ENCODE measurements around the gene DDX3X. TPM values are rescaled to one million over a fixed set of nuclear protein-coding genes. Genes with fewer than 3 reads are reported as not detected.
"Not testable (repeated sequence)": the region's sequence is repeated elsewhere in the genome, so short reads cannot be mapped to it uniquely, and the experiment has no call there.

The DDX3X gene
- total and polyA plus RNA-seq, 2 experiments from 2014 or later: 68.1 to 239 TPM

DNA sequence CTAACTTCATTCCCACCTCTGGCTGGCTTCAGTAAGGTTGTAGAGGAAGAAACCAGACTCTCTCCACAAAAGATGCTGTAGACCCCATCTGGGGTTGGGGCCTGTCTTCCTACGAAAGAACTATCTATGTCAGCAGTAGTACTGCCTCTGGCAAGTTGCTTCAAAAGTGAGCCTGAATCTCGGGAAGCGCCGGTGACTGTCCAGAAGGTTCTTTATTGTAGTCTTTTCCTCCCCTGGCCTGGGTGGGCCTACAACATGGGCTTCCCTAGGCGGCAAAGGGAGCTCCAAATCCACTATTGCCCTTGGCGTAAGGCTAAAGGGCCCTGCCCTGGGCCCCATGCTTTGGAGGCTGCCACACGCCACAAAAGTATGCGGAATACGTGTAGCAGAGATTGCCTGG, 74.6 kb downstream of the DDX3X start (continued):
- TF ChIP-seq REST (IDR thresholded peaks at IDR 0.05; ENCODE audit: unreplicated experiment): no peak
- TF ChIP-seq STAT1 (IDR thresholded peaks at IDR 0.05; ENCODE audit: unreplicated experiment): no peak
- TF ChIP-seq CREB1 (CRISPR knock-in tag; IDR thresholded peaks at IDR 0.05; ENCODE audit: low read depth): no peak
- TF ChIP-seq NANOG (IDR thresholded peaks at IDR 0.05; ENCODE audit: borderline replicate concordance): no peak

- Histone ChIP-seq H3K4me2 (no peak overlapping the region), H4K20me1 (replicated peaks; ENCODE audit: insufficient read depth) (no peaks in the 10 kb centered on the region), H3F3A (replicated peaks; ENCODE audit: low read depth) (no peaks in the 10 kb centered on the region), H3K79me2 (replicated peaks; ENCODE audit: insufficient read depth) (no peaks in the 10 kb centered on the region), H3K4me1 (ENCODE audit: insufficient read depth) (no peaks in the 10 kb centered on the region), H3K27ac (ENCODE audit: low read depth) (no peak overlapping the region), H3K4me3 (no peak overlapping the region), H3K9me2 (ENCODE audit: insufficient read depth) (no peaks in the 10 kb centered on the region), H3K36me3 (ENCODE audit: insufficient read depth) (no peaks in the 10 kb centered on the region), H2AFZ (no peak overlapping the region), H3K27me3 (ENCODE audit: insufficient read depth) (no peaks in the 10 kb centered on the region)
- Mint-ChIP-seq H3K4me1 (no peaks in the 10 kb centered on the region), H3K36me3 (ENCODE audit: low read depth) (peaks cover under 1% of the 10 kb centered on the region; the same call in 2 of the 3 replicates), H3K9me3 (peaks cover 3% of the 10 kb centered on the region), H3K4me3 (no peak overlapping the region), H3K27ac (no peak overlapping the region), H3K27me3 (ENCODE audit: insufficient read depth, low read depth, poor library complexity) (no peaks in the 10 kb centered on the region)
- DNase-seq (ENCODE audit: low spot score) (no peak), ATAC-seq (no peak)
- TF ChIP-seq NANOG (IDR thresholded peaks at IDR 0.05; ENCODE audit: borderline replicate concordance): no peak
Measured at GRCh38 chrX:41409006-41409405, 75.0 kb downstream of the DDX3X start.

DNA sequence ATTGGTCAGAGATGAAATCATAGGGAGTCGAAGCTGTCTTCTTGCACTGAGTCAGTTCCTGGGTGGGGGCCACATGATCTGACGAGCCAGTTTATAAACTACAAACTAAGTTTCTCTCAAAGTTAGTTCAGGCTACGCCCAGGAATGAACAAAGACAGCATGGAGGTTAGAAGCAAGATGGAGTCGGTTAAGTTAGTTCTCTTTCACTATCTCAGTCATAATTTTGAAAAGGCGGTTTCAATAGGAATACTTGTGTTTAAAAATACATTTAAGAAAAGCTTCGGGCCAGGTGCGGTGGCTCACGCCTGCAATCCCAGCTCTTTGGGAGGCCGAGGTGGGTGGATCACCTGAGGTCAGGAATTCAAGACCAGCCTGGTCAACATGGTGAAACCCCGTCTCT, 77.3 kb downstream of the DDX3X start:
- H3K27me3 Mint-ChIP-seq (ENCODE audit: insufficient read depth, low read depth, poor library complexity); H3K36me3 Mint-ChIP-seq (ENCODE audit: low read depth); H4K20me1 ChIP-seq (replicated peaks; ENCODE audit: insufficient read depth); ATAC-seq; H3K4me1 ChIP-seq (ENCODE audit: insufficient read depth); H3K9me2 ChIP-seq (ENCODE audit: insufficient read depth); H3K4me2 ChIP-seq; H3K27ac Mint-ChIP-seq; H2AFZ ChIP-seq; H3F3A ChIP-seq (replicated peaks; ENCODE audit: low read depth); H3K4me1 Mint-ChIP-seq; H3K27me3 ChIP-seq (ENCODE audit: insufficient read depth); H3K36me3 ChIP-seq (ENCODE audit: insufficient read depth); H3K79me2 ChIP-seq (replicated peaks; ENCODE audit: insufficient read depth); DNase-seq (ENCODE audit: low spot score); H3K4me3 ChIP-seq; H3K4me3 Mint-ChIP-seq; H3K9me3 Mint-ChIP-seq; H3K27ac ChIP-seq (ENCODE audit: low read depth): not testable (repeated sequence)

Data from GM23338 (cell line).